Measurements from ENCODE around the gene ANKIB1. TPM values are rescaled to one million over a fixed set of nuclear protein-coding genes. Genes with fewer than 3 reads are reported as not detected.

ANKIB1 gene
- total RNA-seq, 3 donors from 2014 or later: 34.7 to 74.8 (median 40.9) TPM

GRCh38 chr7:92331508-92331907, 85.7 kb downstream of the ANKIB1 start:
- ATAC-seq (peak; percentile 51), DNase-seq (no peak)
- intact Hi-C loops (cut with DNase I, micrococcal nuclease): no loop called here
- Histone ChIP-seq H3K4me3 (no peak overlapping the region), H3K36me3 (ENCODE audit: low read depth) (no peaks in the 10 kb centered on the region), H3K4me1 (ENCODE audit: low read depth) (no peaks in the 10 kb centered on the region), H3K9me3 (no peaks in the 10 kb centered on the region)
- no peak for TF ChIP-seq CTCF (IDR thresholded peaks at IDR 0.05)

GRCh38 chr7:92332782-92333181, 87.0 kb downstream of the ANKIB1 start:
- no peaks in the 10 kb centered on the region for H3K9me3 ChIP-seq

GRCh38 chr7:92333866-92334265, 88.1 kb downstream of the ANKIB1 start:
- ATAC-seq (no peak), DNase-seq (no peak)
- no peak for TF ChIP-seq CTCF (IDR thresholded peaks at IDR 0.05)
- H3K4me3 ChIP-seq: no peak overlapping the region
- intact Hi-C loops (cut with DNase I, micrococcal nuclease): no loop called here
- no peaks in the 10 kb centered on the region for H3K36me3 ChIP-seq (ENCODE audit: low read depth)
- H3K4me1 ChIP-seq (ENCODE audit: low read depth): no peaks in the 10 kb centered on the region
- H3K9me3 ChIP-seq: no peaks in the 10 kb centered on the region

More at GRCh38 chr7:92332782-92333181, 87.0 kb downstream of the ANKIB1 start:
- TF ChIP-seq CTCF (IDR thresholded peaks at IDR 0.05): no peak
- H3K4me1 ChIP-seq (ENCODE audit: low read depth): no peaks in the 10 kb centered on the region
- no peaks in the 10 kb centered on the region for H3K36me3 ChIP-seq (ENCODE audit: low read depth)
- ATAC-seq: no peak
- intact Hi-C loops (cut with DNase I, micrococcal nuclease): no loop called here
- no peak for DNase-seq
- no peak overlapping the region for H3K4me3 ChIP-seq

GRCh38 chr7:92335574-92335973, 89.8 kb downstream of the ANKIB1 start:
- Histone ChIP-seq H3K4me1 (ENCODE audit: low read depth) (no peaks in the 10 kb centered on the region), H3K9me3 (no peaks in the 10 kb centered on the region), H3K4me3 (no peak overlapping the region), H3K36me3 (ENCODE audit: low read depth) (no peaks in the 10 kb centered on the region)
- DNase-seq: no peak
- TF ChIP-seq CTCF (IDR thresholded peaks at IDR 0.05): no peak
- ATAC-seq: no peak
- intact Hi-C loops (cut with DNase I, micrococcal nuclease): no loop called here

- Histone ChIP-seq H3K4me3 (no peak overlapping the region), H3K4me1 (ENCODE audit: low read depth) (no peaks in the 10 kb centered on the region), H3K9me3 (no peaks in the 10 kb centered on the region), H3K36me3 (ENCODE audit: low read depth) (no peaks in the 10 kb centered on the region)
- intact Hi-C loops (cut with DNase I, micrococcal nuclease): no loop called here
- DNase-seq (no peak), ATAC-seq (no peak)
- TF ChIP-seq CTCF (IDR thresholded peaks at IDR 0.05): no peak
These were observed 91.0 kb downstream of the ANKIB1 start for GRCh38 chr7:92336662-92337340.

GRCh38 chr7:92340016-92340415, 94.2 kb downstream of the ANKIB1 start:
- DNase-seq (no peak), ATAC-seq (no peak)
- Histone ChIP-seq H3K36me3 (ENCODE audit: low read depth) (no peaks in the 10 kb centered on the region), H3K4me3 (no peak overlapping the region), H3K9me3 (no peaks in the 10 kb centered on the region), H3K4me1 (ENCODE audit: low read depth) (no peaks in the 10 kb centered on the region)
- no peak for TF ChIP-seq CTCF (IDR thresholded peaks at IDR 0.05)
- intact Hi-C loops (cut with DNase I, micrococcal nuclease): no loop called here
